HepG2 (cell line): ENCODE results near the gene NPHP4. TPM values are rescaled to one million over a fixed set of nuclear protein-coding genes. Genes with fewer than 3 reads are reported as not detected.

Experiments used
- ASH2L ChIP-seq: fragments of 300-600, 200-600 bp; sonication (generic); IDR thresholded peaks from 2 replicates; pipeline ENCODE4 v1.7.0; 2017; ENCODE audit warnings: low read depth, mild to moderate bottlenecking, moderate library complexity, mixed read lengths, low read length; ENCODE audit not compliant: insufficient read length
- CBX1 ChIP-seq: IDR thresholded peaks from one replicate; pipeline ENCODE4 v1.6.1; 2016; ENCODE audit warnings: antibody characterized with exemption, low read depth
- CC2D1A ChIP-seq: sonication (generic); formaldehyde crosslinking; IDR thresholded peaks from 2 replicates; pipeline ENCODE4 v1.8.1; 2023; ENCODE audit warnings: mild to moderate bottlenecking, missing genetic modification reagents
- ELF1 ChIP-seq: sonication (generic); formaldehyde crosslinking; IDR thresholded peaks from 2 replicates; pipeline ENCODE4 v1.4.0; 2020; ENCODE audit warnings: missing genetic modification reagents
- FOXO1 ChIP-seq: sonication (generic); formaldehyde crosslinking; IDR thresholded peaks from 2 replicates; pipeline ENCODE4 v1.4.0; 2020; ENCODE audit warnings: missing genetic modification reagents
- GPN1 ChIP-seq: sonication (generic); formaldehyde crosslinking; IDR thresholded peaks from 2 replicates; pipeline ENCODE4 v1.5.1; 2020; ENCODE audit warnings: missing genetic modification reagents, borderline replicate concordance
- KAT2B ChIP-seq: fragments of 150-350 bp; IDR thresholded peaks from 2 replicates; pipeline ENCODE4 v1.6.1; 2014; ENCODE audit warnings: low read depth, low read length, borderline replicate concordance
- LCORL ChIP-seq, 2 experiments: fragments of 450-650 bp in 1 of 2; sonication (generic) in 1 of 2; formaldehyde crosslinking in 1 of 2; IDR thresholded peaks; 2 replicates each; pipeline versions ENCODE4 v1.5.0 to v1.6.1; 2017 to 2020; ENCODE audit warnings: antibody characterized with exemption in 1 of 2, missing genetic modification reagents in 1 of 2
- MED8 ChIP-seq: sonication (generic); formaldehyde crosslinking; IDR thresholded peaks from 2 replicates; pipeline ENCODE4 v1.8.1; 2023; ENCODE audit warnings: mild to moderate bottlenecking, missing genetic modification reagents; ENCODE audit not compliant: insufficient replicate concordance
- NCOA1 ChIP-seq: sonication (generic); formaldehyde crosslinking; IDR thresholded peaks from 2 replicates; pipeline ENCODE4 v1.9.0; 2021; ENCODE audit warnings: missing genetic modification reagents
- NFKBIZ ChIP-seq: IDR thresholded peaks from 2 replicates; pipeline ENCODE4 v1.6.1; 2018; ENCODE audit warnings: missing genetic modification reagents, missing compliant biosample characterization
- NFRKB ChIP-seq: fragments of 450-650 bp; IDR thresholded peaks from 2 replicates; pipeline ENCODE4 v1.6.1; 2017
- NR2F2 ChIP-seq: IDR thresholded peaks from 2 replicates; pipeline ENCODE4 v1.6.1; 2012; ENCODE audit warnings: low read depth, inconsistent platforms, borderline replicate concordance
- SCMH1 ChIP-seq: sonication (generic); formaldehyde crosslinking; IDR thresholded peaks from 2 replicates; pipeline ENCODE4 v1.9.0; 2021; ENCODE audit warnings: missing genetic modification reagents, mild to moderate bottlenecking, borderline replicate concordance
- SOX5 ChIP-seq: IDR thresholded peaks from 2 replicates; pipeline ENCODE4 v1.6.1; 2016; ENCODE audit warnings: borderline replicate concordance
- TCF12 ChIP-seq, 2 experiments: fragments of 450-650 bp in 1 of 2; sonication (generic) in 1 of 2; formaldehyde crosslinking in 1 of 2; IDR thresholded peaks; 2 replicates each; pipeline versions ENCODE4 v1.6.1 to v1.8.0; 2017 to 2022; ENCODE audit warnings: antibody characterized with exemption in 1 of 2, mild to moderate bottlenecking in 1 of 2, missing genetic modification reagents in 1 of 2, moderate library complexity in 1 of 2
- ZC3H4 ChIP-seq: sonication (generic); formaldehyde crosslinking; IDR thresholded peaks from 2 replicates; pipeline ENCODE4 v1.4.0; 2020; ENCODE audit warnings: missing genetic modification reagents, borderline replicate concordance
- ZEB1 ChIP-seq: IDR thresholded peaks from 2 replicates; pipeline ENCODE4 v1.6.1; 2012; ENCODE audit warnings: mild to moderate bottlenecking, low read depth, inconsistent platforms; ENCODE audit not compliant: insufficient replicate concordance
- ZFP82 ChIP-seq: sonication (generic); formaldehyde crosslinking; IDR thresholded peaks from 2 replicates; pipeline ENCODE4 v1.5.1; 2020; ENCODE audit warnings: mild to moderate bottlenecking, missing genetic modification reagents, borderline replicate concordance
- ZNF24 ChIP-seq: fragments of 450-650 bp; IDR thresholded peaks from 2 replicates; pipeline ENCODE4 v1.6.1; 2017; ENCODE audit warnings: antibody characterized with exemption, mild to moderate bottlenecking
- ZNF260 ChIP-seq: sonication (generic); formaldehyde crosslinking; IDR thresholded peaks from 2 replicates; pipeline ENCODE4 v1.4.0; 2020; ENCODE audit warnings: missing genetic modification reagents, low read depth, mild to moderate bottlenecking, borderline replicate concordance
- ZNF607 ChIP-seq: sonication (generic); formaldehyde crosslinking; IDR thresholded peaks from 2 replicates; pipeline ENCODE4 v1.5.1; 2020; ENCODE audit warnings: missing genetic modification reagents, mild to moderate bottlenecking, borderline replicate concordance
- ZNF724P ChIP-seq: sonication (generic); formaldehyde crosslinking; IDR thresholded peaks from 2 replicates; pipeline ENCODE4 v1.8.0; 2022; ENCODE audit warnings: missing genetic modification reagents, borderline replicate concordance
- ZNF770 ChIP-seq: sonication (generic); formaldehyde crosslinking; IDR thresholded peaks from 2 replicates; pipeline ENCODE4 v1.5.0; 2020; ENCODE audit warnings: mild to moderate bottlenecking, missing genetic modification reagents
- ZSCAN29 ChIP-seq: sonication (generic); formaldehyde crosslinking; conservative IDR thresholded peaks from 2 replicates; pipeline ENCODE4 v1.4.0; 2020; ENCODE audit warnings: mild to moderate bottlenecking, missing genetic modification reagents
- polyA plus RNA-seq, 8 experiments: library from polyadenylated mRNA; depleted of rRNA in 3 of 8; stranded (reverse) in 7 of 8; unstranded in 1 of 8; fragments of >200 nt; fragmentation: Illumina TruSeq in 4 of 8; extraction: Trizol in 4 of 8; gene quantifications; 2 replicates each; pipeline versions ENCODE4 v1.2.1 to v1.2.3, GENCODE V29; 2011 to 2016; ENCODE audit warnings: low read depth in 4 of 8, missing spikeins in 1 of 8, mixed read lengths in 1 of 8; ENCODE audit not compliant: insufficient read depth in 1 of 8
- total RNA-seq, 5 experiments: library from RNA; depleted of rRNA; stranded (reverse); fragments of >200 nt; fragmentation: Illumina TruSeq; extraction: Trizol; gene quantifications; 2 replicates each; pipeline ENCODE4 v1.2.3, GENCODE V29; 2016; ENCODE audit warnings: low read depth in 1 of 5
- TF ChIP-seq, protein P1 (sequence below): sonication (generic); formaldehyde crosslinking; IDR thresholded peaks from 2 replicates; pipeline ENCODE4 v1.4.0; 2020; ENCODE audit warnings: low read depth, mild to moderate bottlenecking, missing genetic modification reagents
- TF ChIP-seq, protein P2 (sequence below): sonication (generic); formaldehyde crosslinking; IDR thresholded peaks from 2 replicates; pipeline ENCODE4 v1.5.1; 2020; ENCODE audit warnings: missing genetic modification reagents, mild to moderate bottlenecking, borderline replicate concordance

Gene NPHP4
- total and polyA plus RNA-seq, 2 of the 13 experiments (the other 11 are each of a cell fraction or from before 2014, with no cell fraction given) = 4.4 to 6.8 TPM

GRCh38 chr1:5955479-5955977, 36.7 kb downstream of the NPHP4 start (continued):
- TF ChIP-seq CBX1 = no peak
- no peak for TF ChIP-seq ZEB1
- TF ChIP-seq NFRKB = no peak
- no peak for TF ChIP-seq ZNF770 (CRISPR knock-in tag)
- TF ChIP-seq ZNF24 = peak; percentile 66; the same call in 1 of the 2 replicates
- TF ChIP-seq ZNF607 = no peak
- no peak for TF ChIP-seq CC2D1A (CRISPR knock-in tag)
- TF ChIP-seq ASH2L = peak; percentile 65
- no peak for TF ChIP-seq ZC3H4 (CRISPR knock-in tag)
- TF ChIP-seq, protein P1, sequence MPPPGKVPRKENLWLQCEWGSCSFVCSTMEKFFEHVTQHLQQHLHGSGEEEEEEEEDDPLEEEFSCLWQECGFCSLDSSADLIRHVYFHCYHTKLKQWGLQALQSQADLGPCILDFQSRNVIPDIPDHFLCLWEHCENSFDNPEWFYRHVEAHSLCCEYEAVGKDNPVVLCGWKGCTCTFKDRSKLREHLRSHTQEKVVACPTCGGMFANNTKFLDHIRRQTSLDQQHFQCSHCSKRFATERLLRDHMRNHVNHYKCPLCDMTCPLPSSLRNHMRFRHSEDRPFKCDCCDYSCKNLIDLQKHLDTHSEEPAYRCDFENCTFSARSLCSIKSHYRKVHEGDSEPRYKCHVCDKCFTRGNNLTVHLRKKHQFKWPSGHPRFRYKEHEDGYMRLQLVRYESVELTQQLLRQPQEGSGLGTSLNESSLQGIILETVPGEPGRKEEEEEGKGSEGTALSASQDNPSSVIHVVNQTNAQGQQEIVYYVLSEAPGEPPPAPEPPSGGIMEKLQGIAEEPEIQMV (CRISPR knock-in tag) = no peak
- TF ChIP-seq ZFP82 (CRISPR knock-in tag) = no peak
- TF ChIP-seq NR2F2 = peak; percentile 23; the same call in 1 of the 2 replicates
- TF ChIP-seq SCMH1 (CRISPR knock-in tag) = no peak
- TF ChIP-seq ELF1 = peak; percentile 38; the same call in 1 of the 2 replicates
- no peak for TF ChIP-seq KAT2B
- TF ChIP-seq ZNF260 = no peak
- TF ChIP-seq LCORL (IDR thresholded peaks at IDR 0.05) = 0 out of 2 replicates have a peak, but pooled peaks have one; percentile 33
- peak; percentile 68 for TF ChIP-seq LCORL (CRISPR knock-in tag; IDR thresholded peaks at IDR 0.05)
- TF ChIP-seq SOX5 = peak; percentile 100
- TF ChIP-seq ZNF724P (CRISPR knock-in tag) = no peak
- TF ChIP-seq GPN1 (CRISPR knock-in tag) = no peak
- TF ChIP-seq FOXO1 = peak; percentile 96
- TF ChIP-seq MED8 (CRISPR knock-in tag) = no peak
- TF ChIP-seq, protein P2, sequence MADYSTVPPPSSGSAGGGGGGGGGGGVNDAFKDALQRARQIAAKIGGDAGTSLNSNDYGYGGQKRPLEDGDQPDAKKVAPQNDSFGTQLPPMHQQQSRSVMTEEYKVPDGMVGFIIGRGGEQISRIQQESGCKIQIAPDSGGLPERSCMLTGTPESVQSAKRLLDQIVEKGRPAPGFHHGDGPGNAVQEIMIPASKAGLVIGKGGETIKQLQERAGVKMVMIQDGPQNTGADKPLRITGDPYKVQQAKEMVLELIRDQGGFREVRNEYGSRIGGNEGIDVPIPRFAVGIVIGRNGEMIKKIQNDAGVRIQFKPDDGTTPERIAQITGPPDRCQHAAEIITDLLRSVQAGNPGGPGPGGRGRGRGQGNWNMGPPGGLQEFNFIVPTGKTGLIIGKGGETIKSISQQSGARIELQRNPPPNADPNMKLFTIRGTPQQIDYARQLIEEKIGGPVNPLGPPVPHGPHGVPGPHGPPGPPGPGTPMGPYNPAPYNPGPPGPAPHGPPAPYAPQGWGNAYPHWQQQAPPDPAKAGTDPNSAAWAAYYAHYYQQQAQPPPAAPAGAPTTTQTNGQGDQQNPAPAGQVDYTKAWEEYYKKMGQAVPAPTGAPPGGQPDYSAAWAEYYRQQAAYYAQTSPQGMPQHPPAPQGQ (CRISPR knock-in tag) = no peak
- no peak for TF ChIP-seq NCOA1 (CRISPR knock-in tag)
- TF ChIP-seq ZSCAN29 (CRISPR knock-in tag) = no peak
- TF ChIP-seq NFKBIZ (CRISPR knock-in tag) = peak; percentile 93; the same call in 1 of the 2 replicates
- no peak for TF ChIP-seq TCF12 (IDR thresholded peaks at IDR 0.05)
- TF ChIP-seq TCF12 (CRISPR knock-in tag; IDR thresholded peaks at IDR 0.05) = no peak
